Gastroesophageal sphincter (tissue), 4 donors: Measurements from ENCODE around the gene E4F1. TPM values are rescaled to one million over a fixed set of nuclear protein-coding genes. Genes with fewer than 3 reads are reported as not detected.

Experiments used
- ATAC-seq: fragments of 150-250 bp; one replicate; pipeline ENCODE4 v1.9.1; 2016; ENCODE audit warnings: mild to moderate bottlenecking, moderate library complexity
- H3K27ac ChIP-seq, 4 donors: fragments of 200-600 bp; sonication (generic) in 3 of 4; 1 replicate in 3 of 4; 2 replicates in 1 of 4; pipeline ENCODE4 v1.5.1; 2016 to 2019
- H3K27me3 ChIP-seq: fragments of 200-600 bp; sonication (generic); one replicate; pipeline ENCODE4 v1.5.1; 2019
- H3K36me3 ChIP-seq, 2 donors: fragments of 200-600 bp; sonication (generic); one replicate each; pipeline ENCODE4 v1.5.1; 2019; ENCODE audit warnings: control low read depth in 1 of 2
- H3K4me1 ChIP-seq, 3 donors: fragments of 200-600 bp; sonication (generic); 1 replicate in 2 of 3; 2 replicates in 1 of 3; pipeline ENCODE4 v1.5.1; 2016 to 2019; ENCODE audit warnings: control low read depth in 2 of 3
- H3K4me3 ChIP-seq, 2 donors: fragments of 200-600 bp; sonication (generic); one replicate each; pipeline ENCODE4 v1.5.1; 2019; ENCODE audit warnings: mild to moderate bottlenecking in 1 of 2, moderate library complexity in 1 of 2
- H3K9me3 ChIP-seq, 3 donors: fragments of 200-600 bp; sonication (generic); one replicate each; pipeline ENCODE4 v1.5.1; 2017 to 2019; ENCODE audit warnings: control low read depth in 2 of 3
- CTCF ChIP-seq, 4 experiments: fragments of 200-600 bp in 2 of 4; fragments of 450-650 bp in 2 of 4; sonication (generic) in 1 of 4; IDR thresholded peaks; one replicate each; pipeline ENCODE4 v1.5.1; 2017 to 2019; ENCODE audit warnings: antibody characterized with exemption in 4 of 4, mild to moderate bottlenecking in 2 of 4, moderate library complexity in 2 of 4
- EP300 ChIP-seq: sonication (generic); formaldehyde crosslinking; IDR thresholded peaks from one replicate; pipeline ENCODE4 v1.6.1; 2017; ENCODE audit warnings: antibody characterized with exemption, mild to moderate bottlenecking
- POLR2A ChIP-seq, 2 donors: fragments of 450-650 bp; IDR thresholded peaks; one replicate each; pipeline ENCODE4 v1.6.1; 2017; ENCODE audit warnings: antibody characterized with exemption in 2 of 2, mild to moderate bottlenecking in 2 of 2, moderate library complexity in 1 of 2
- POLR2AphosphoS5 ChIP-seq: sonication (generic); formaldehyde crosslinking; IDR thresholded peaks from one replicate; pipeline ENCODE4 v1.6.1; 2017; ENCODE audit warnings: antibody characterized with exemption
- WGBS, 2 donors: methylation state at CpG; one replicate each; pipeline ENCODE4 v1.1.5; 2018; ENCODE audit warnings: low coverage in 1 of 2; 5-methylcytosine and 5-hydroxymethylcytosine counted together
- total RNA-seq, 4 donors: library from RNA; depleted of rRNA; stranded (reverse); fragments of >200 nt; gene quantifications; one replicate each; pipeline ENCODE4 v1.1.0, GENCODE V29; 2016

E4F1 gene
- total RNA-seq, 4 donors from 2014 or later = 23.1 to 35.2 (median 28.8) TPM

- no peaks in the 10 kb centered on the region for H3K9me3 ChIP-seq
- TF ChIP-seq EP300 (no peak), POLR2AphosphoS5 (no peak), CTCF (IDR thresholded peaks at IDR 0.05) (no peak), POLR2A (IDR thresholded peaks at IDR 0.05) (no peak)
- no peak overlapping the region for H3K27ac ChIP-seq
- ATAC-seq = no peak
- H3K36me3 ChIP-seq = peaks cover 0 to 2% of the 10 kb centered on the region in 2 donors
- H3K27me3 ChIP-seq = no peaks in the 10 kb centered on the region
- H3K4me3 ChIP-seq = no peak overlapping the region
- peaks cover 0 to 48% (median 13%) of the 10 kb centered on the region in 3 donors for H3K4me1 ChIP-seq
- WGBS, 2 donors = no CpG with 5 or more reads among the region's 15 CpGs
Observed at GRCh38 chr16:2270588-2271470, 47.4 kb downstream of the E4F1 start.

- Histone ChIP-seq H3K4me3 (no peak overlapping the region), H3K27me3 (no peaks in the 10 kb centered on the region), H3K36me3 (peaks cover 0 to 13% of the 10 kb centered on the region in 2 donors), H3K27ac (no peak overlapping the region), H3K4me1 (peaks cover 0 to 37% (median 9%) of the 10 kb centered on the region in 3 donors), H3K9me3 (no peaks in the 10 kb centered on the region)
- TF ChIP-seq POLR2AphosphoS5 (no peak), CTCF (IDR thresholded peaks at IDR 0.05) (no peak), EP300 (no peak), POLR2A (IDR thresholded peaks at IDR 0.05) (no peak)
- no peak for ATAC-seq
- WGBS, 2 donors = 88% methylated on average over 4 of the region's 14 CpGs; no CpG with 5 or more reads in 1 of the 2 donors
Observed at GRCh38 chr16:2271848-2272461, 48.6 kb downstream of the E4F1 start.

GRCh38 chr16:2273484-2273883 lies 50.1 kb downstream of the E4F1 start:
- Histone ChIP-seq H3K9me3 (no peaks in the 10 kb centered on the region), H3K36me3 (peaks cover 0 to 29% of the 10 kb centered on the region in 2 donors), H3K4me3 (no peak overlapping the region), H3K27me3 (no peaks in the 10 kb centered on the region), H3K27ac (no peak overlapping the region), H3K4me1 (peaks cover 0 to 33% (median 9%) of the 10 kb centered on the region in 3 donors)
- 58% methylated on average over 6 of the region's 16 CpGs; no CpG with 5 or more reads in 1 of the 2 donors for WGBS, 2 donors
- no peak for TF ChIP-seq POLR2A (IDR thresholded peaks at IDR 0.05)
- no peak for TF ChIP-seq CTCF (IDR thresholded peaks at IDR 0.05)
- no peak for TF ChIP-seq EP300
- no peak for TF ChIP-seq POLR2AphosphoS5
- no peak for ATAC-seq

- TF ChIP-seq POLR2A (IDR thresholded peaks at IDR 0.05) = no peak
- TF ChIP-seq CTCF (IDR thresholded peaks at IDR 0.05) = no peak
- TF ChIP-seq POLR2AphosphoS5 = no peak
- no peak for TF ChIP-seq EP300
- H3K36me3 ChIP-seq = peaks cover 0 to 32% of the 10 kb centered on the region in 2 donors
- no peak overlapping the region for H3K4me3 ChIP-seq
- WGBS, 2 donors = 79% methylated on average over 4 of the region's 10 CpGs; no CpG with 5 or more reads in 1 of the 2 donors
- H3K27ac ChIP-seq = no peak overlapping the region
- no peak for ATAC-seq
- H3K9me3 ChIP-seq = no peaks in the 10 kb centered on the region
- peaks cover 0 to 28% (median 9%) of the 10 kb centered on the region in 3 donors for H3K4me1 ChIP-seq
- no peaks in the 10 kb centered on the region for H3K27me3 ChIP-seq
Observed at GRCh38 chr16:2273931-2274330, 50.5 kb downstream of the E4F1 start.
